Frontal cortex (tissue), 4 donors: ENCODE data around the gene GCC2. TPM values are rescaled to one million over a fixed set of nuclear protein-coding genes. Genes with fewer than 3 reads are reported as not detected.
A peak's percentile ranks its signal among the peaks of the same experiment; 100 is the strongest.
"Not testable (repeated sequence)": the region's sequence is repeated elsewhere in the genome, so short reads cannot be mapped to it uniquely, and the experiment has no call there.

ENCODE experiments used
- DNase-seq, 2 donors: peaks; one replicate each; pipeline ENCODE4 v3.0.0; 2012; ENCODE audit warnings: low spot score in 2 of 2
- FAIRE-seq: peaks from 2 replicates; lab custom pipeline; 2012; peaks lifted over from hg19 to GRCh38; lab: Jason Lieb, UNC
- total RNA-seq: library from RNA; depleted of rRNA; stranded (reverse); fragments of >200 nt; gene quantifications from one replicate; pipeline ENCODE4 v1.2.3, GENCODE V29; 2014
- donor health status: control.
- donor health status: control.
- donor health status: control.

GCC2 gene
- total RNA-seq, 1 donor from 2014 or later: 31.8 TPM

DNA sequence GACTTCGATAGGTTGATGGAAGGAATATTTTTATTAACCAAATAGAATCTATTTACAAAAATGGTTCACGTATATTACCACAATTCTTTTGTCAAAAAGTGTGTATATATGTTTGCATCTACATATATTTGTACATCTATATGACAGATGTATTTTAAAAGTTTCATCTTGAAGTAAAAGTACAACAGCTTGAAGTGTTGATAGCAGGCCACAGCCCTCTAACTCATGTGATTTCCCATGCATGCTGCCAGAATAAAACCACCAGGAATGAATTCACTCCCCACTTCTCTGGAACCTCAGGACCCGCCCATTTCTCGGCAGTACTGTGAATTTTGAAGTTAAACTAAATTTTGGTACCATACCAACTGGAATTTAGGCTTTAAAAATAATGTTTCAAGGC lies 58.6 kb downstream of the GCC2 start:
- not testable (repeated sequence) for DNase-seq, FAIRE-seq

DNA sequence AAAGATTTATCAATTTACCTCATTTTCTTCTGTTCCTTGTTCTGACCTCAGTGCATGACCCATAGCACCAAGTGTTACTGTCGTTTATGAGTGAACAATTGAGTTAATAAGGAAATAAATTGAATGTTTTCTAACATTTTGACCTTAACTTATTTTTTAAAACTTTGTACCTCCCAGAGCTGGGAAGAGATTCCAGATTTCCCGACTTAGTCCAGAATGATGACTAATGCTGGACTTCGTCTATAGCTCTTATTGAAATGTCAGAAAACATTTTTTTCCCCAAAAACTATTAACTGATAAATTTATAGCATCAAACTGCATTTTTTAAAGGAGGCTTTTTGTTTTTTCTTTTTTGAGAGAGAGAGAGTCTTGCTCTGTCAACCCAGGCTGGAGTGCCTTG lies 63.4 kb downstream of the GCC2 start:
- not testable (repeated sequence) for DNase-seq, FAIRE-seq

DNA sequence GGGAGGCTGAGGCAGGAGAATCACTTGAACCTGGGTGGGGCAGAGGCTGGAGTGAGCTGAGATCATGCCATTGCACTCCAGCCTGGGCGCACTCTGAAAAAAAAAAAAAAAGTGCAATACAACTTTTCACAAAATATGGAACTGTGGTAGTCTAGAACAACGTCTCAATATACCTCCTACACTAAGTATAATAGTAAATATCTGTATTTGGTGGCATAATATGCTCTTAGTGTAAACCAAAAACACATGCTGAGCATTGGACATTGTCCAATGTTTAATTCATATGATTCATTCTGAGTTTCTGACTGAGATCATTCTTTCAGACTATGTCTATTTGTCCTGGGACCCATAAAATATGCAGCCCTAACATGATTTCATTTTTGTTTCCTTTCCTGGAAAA lies 65.5 kb downstream of the GCC2 start:
- DNase-seq, FAIRE-seq: not testable (repeated sequence)

DNA sequence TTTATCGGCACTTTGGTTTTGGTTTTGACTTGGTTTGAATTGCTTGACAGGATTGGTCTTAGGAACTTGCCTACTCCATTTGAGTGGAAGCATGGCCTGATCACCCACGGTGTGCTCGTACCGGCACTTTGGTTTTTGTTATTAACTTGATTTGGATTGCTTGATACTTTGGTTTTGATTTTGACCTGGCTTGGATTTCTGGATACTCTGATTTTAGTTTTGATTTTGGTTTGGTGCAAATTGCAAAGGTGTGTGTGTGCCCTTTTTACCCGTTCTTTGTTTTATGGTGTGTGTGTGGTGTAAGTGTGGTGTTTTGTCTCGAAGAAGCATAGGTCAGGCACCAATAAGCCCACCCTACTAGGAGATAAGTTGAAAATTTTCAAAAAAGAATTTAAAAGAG lies 75.7 kb downstream of the GCC2 start:
- DNase-seq, FAIRE-seq: not testable (repeated sequence)

DNA sequence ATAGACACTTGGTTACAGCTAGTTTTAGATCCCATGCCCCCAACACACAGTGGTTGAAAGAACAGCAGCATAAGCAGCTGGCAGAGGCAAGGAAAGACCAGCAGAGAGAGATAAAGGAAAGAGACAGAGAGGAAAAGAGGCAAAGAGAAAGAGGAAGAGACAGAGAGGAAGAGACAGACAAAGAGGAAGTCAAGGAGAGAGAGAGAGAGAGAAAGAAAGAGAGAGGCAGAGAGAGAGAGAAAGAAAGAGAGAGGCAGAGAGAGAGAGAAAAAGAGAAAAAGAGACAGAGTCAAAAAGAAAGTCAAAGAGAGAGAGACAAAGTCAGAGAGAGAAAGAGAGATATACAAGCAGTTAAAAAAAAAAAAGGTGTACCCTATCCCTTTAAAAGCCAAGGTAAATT lies 76.3 kb downstream of the GCC2 start:
- not testable (repeated sequence) for DNase-seq, FAIRE-seq

DNA sequence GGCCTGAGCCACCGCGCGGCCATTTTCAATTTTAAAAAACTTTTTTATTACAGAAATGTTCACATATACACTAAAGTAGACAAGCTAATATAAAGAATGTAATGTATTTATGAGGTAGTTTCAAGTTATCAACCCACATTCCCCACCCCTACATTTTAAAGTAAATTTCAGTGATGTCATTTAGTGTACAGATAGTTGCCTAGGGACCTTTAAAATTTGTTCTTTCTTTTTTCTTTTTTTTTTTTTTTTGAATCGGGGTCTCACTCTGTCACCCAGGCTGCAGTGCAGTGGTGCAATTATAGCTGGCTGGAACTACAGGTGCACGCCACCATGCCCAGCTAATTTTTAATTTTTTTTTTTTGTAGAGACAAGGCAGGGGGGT lies 82.7 kb downstream of the GCC2 start:
- DNase-seq (no peak), FAIRE-seq (no peak)

DNA sequence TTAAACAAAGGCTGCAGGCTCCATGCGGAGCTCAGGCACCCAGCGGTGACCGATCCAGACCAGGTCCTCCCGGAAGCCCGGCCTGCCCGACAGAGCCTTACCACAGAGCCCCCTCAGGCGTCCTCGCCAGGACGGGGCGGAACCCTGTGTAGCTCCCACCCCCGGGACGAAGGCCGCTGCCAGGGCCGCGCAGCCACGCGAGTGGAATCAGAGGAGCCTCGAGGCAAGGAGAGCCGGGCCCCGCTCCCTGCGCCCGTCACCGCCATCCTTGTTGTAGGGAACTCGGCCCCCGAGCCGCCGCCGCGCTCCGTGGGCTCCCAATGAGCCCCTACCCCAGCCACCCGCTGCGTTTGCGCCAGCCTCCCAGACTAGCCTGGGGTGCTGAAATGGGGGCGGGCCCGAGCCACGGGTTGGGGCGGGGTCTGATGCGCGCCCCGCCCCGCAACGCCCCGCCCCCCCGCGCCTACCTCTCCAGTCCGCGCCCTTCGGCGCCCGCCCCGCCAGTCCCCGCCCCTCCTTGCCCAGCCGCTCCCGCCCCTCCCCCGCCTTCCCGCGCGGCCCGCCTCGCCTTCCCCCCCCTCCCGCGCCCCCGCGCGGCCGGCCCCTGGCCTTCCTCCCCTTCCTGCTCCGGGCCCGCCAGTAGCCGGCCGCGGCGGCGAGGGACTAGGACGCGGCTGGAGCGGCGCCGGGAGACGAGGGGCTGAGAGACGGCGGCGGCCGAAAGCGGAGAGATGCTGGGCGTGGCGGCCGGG lies 85.0 kb downstream of the GCC2 start, which contains the start of gene LIMS1:
LIMS1 (plus strand) TSS at position 639 of the 752 bp plus-strand sequence; CDS start at position 732, 93 bp downstream.
- FAIRE-seq: no peak

DNA sequence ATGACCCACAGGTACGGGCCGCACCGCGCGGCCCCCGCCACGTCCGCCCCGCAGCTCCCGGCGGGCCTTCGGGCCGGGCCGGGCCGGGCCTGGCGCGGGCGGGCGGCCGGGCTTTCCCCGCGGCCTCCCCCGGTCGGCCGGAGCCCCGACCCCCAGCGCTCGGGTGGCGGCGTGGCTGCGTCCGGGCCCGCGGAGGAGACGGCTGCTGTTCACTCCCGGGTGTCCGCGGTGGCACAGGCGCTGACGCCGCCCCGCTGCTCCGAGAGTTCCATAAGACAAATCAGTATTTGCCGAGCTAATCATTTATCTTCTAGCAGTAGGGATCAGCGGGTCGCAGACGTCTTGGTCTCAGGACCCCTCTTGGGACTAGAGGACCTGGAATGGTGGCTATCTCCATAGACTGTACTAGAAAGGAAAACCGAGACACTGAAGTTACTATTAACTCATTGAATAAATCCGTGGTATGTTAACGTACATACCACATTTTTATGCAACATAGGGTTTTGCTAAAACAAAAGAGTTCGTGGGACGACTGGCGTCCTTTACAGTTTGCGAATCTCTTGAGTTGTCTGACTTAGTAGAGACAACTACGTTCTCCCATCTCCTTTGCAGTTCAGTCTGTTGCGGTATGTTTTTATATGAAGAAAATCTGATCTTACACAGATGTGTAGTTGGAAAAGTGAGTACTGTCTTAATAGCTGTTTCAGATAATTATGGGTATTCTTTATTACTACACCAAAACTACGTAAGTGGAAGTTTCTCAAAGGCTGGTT lies 85.8 kb downstream of the GCC2 start:
- peak in 1 of 2 donors; percentile 48 for DNase-seq
- FAIRE-seq: no peak

More for the DNA sequence above, 85.0 kb downstream of the GCC2 start, which contains the start of gene LIMS1:
- DNase-seq: peak; percentile 96 to 97

DNA sequence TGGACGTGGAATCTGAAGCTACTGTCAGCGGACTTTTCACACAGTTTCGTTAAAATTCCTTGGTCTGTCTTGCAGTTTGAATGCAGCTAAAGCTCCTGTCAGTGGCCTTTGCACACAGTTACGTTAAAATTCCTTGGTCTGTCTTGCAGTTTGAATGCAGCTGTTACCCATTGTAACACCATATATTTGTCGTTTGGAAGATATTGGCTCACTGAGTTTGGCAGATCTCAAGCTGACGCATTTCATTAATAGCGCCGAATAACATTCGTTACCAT lies 86.3 kb downstream of the GCC2 start:
- DNase-seq: no peak
- no peak for FAIRE-seq

DNA sequence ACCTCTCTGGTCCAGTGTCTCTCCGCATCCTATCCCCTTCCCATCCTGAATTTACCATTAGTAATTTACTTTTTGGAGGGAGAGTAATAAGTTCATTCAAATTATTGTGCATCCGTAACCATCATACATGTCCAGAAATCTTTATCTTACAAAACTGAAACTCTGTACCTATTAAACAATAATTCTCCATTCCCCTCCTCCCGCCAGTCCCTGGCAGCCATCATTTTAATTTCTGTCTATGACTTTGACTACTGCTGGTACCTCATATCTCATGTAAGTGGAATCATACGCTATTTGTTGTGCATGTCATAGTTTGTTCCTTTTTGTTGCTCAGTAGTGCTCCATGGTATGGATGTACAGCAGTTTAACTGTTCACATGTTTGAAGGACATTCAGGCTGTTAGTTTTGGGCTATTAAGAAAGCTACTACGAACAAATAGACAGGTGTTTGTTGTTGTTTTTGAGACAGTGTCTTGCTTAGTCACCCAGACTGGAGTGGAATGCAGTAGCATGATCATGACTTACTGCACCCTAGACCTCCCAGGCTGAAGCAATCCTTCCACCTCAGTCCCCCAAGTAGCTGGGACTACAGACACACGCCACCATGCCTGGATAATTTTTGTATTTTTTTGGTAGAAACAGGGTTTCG lies 87.3 kb downstream of the GCC2 start:
- DNase-seq (no peak), FAIRE-seq (no peak)

DNA sequence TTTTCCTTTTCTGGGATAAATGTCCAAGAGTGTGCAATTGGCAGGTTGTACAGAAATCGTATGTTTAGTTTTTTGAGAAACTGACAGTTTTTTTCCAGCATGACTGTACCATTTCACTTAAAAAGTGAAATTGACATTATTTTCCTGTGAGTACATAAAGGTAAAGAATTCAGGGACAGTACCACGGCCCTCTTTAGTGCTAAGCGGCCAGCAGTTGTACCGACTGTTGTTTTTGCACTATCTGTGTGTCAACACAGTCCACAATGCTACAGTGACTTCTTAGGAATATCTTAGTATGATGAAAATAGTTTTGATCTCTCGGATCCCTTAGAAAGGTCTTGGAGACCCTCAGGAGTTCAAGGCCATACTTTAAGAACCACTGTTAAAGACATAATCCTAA lies 87.9 kb downstream of the GCC2 start:
- no peak for DNase-seq

DNA sequence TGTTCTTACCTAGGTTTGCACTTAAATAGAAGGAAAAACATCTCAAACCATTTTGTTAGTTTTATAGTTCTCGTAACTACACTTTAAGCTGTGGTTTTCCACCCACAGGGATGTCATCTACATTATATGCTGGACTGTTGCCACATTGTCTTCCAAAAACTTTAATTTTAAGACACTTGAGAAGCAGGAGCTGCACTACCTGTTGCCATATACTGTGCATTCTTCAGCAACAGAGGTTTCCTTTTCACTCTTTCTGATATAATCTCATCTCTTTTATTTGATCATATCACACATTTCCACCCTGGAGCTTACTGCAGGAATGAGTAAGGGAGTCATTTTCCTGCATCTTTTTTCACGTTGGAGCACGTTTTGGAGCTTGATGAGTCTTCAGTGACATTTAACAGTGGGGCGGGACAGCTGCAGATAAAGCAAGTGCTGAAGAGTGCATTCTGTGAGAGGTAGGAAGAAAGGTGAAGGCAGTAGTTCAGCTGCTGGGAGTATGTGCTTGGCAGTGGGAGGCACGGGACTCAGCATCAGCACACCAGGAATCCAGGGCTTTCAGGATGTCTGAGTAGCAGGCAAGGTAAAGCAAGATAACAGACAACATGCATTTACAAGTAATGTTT lies 89.1 kb downstream of the GCC2 start:
- FAIRE-seq: no peak
- no peak for DNase-seq

More for the DNA sequence above, 87.9 kb downstream of the GCC2 start:
- FAIRE-seq: no peak

DNA sequence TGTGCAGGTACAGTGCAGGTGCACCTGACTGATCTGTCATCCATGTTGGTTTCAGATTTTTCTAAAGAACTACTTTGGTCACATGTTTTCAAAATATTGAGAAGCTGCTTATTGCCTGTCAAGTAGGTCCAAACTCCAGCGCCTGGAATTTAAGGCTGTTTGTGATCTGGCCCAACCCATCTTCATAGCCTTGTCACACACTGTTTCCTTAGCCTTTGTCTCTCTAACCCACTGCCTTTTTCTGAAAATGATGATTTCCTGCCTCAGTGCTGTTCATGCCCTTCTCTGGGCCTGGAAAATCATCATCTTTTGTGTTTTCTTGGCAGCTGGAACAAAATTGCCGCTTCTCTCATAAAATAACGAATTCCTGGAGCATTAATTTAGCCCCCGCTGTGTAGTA lies 92.4 kb downstream of the GCC2 start:
- no peak for DNase-seq
- no peak for FAIRE-seq

DNA sequence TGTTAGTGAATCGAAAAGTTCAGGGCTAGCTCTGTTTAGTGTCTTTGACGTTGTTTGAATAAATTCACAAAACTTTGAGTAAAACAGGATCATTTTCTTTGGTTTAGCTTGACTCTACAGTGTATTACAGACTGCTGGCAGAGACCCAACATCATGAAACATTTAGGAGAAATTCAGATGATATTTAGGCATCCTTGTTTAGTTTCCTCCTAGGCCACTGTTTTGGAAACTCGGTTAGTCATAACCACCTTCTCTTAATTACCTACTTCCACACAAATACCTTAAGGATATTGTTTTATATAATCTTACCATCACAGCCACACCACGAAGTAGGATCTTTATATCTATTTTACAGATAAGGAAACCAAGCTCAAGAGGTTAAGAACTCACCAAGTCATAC lies 93.1 kb downstream of the GCC2 start:
- no peak for FAIRE-seq
- DNase-seq: no peak

DNA sequence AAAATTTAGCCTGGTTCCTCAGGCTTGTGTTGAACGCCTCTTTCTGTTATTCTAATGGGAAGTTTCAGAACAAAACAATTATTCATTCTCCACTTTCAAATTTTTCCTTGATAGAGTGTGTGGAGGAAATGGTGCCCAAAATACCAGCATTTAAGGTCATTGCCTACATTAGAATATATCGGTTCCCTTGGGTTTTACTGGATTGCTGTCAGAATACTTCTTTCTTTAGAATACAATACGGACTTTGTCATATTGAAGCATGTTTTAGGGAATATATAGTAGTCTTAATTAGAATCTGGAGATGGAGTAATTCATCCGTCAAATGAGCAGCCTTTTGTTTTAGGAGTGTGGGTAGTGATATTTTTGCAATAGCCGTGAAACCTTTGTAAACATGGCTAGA lies 98.6 kb downstream of the GCC2 start:
- FAIRE-seq (no peak), DNase-seq (no peak)

DNA sequence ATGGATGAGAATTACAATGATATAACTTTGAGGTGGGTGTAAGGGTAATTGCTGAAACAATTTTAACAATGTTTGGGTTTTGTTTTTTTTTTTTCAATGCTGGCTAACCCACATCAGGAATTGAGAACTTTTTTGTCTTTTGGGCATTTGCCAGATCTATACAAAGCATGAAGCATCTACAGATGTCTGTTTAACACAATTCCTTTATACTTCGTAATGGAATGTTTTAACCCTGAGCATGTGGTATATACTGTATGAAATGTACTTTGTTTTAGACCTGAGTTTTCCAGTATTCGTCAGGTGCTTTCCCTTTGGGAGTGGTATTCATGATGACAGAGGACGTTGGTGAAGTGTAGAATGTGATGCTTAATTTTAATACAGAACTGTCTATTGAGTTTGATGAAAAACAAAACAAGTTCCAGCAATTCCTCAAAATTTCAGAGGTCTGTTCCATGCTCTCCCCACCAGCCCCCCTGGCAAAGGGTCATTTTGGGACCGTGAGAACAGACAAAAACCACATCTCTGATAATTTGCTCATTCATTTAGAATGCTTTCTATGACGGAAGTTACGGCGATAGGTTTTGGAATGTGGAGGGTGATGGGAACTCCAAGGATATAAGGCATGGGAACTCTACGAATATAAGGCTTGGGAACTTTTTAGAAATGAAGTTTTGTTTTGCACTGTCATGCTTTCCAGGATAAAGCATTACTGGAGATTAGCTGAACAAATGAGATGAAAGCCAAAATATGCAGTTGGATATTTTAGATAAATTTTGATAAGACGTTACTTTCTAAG lies 99.4 kb downstream of the GCC2 start:
- no peak for DNase-seq
- no peak for FAIRE-seq

DNA sequence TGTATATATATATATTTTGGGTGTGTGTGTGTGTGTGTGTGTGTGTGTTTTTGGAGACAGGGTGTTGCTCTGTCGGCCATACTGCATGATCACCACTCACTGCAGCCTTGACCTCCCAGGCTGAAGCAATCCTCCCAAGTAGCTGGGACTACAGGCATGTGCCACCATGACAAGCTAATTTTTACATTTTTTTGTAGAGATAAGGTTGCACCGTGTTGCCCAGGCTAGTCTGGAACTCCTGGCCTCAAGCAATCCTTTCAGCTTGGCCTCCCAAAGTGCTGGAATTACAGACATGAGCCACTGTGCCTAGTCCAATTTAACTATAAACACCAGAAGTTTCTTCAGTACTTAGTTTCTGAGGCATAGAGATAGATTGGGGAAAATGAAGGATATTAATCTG lies 103.6 kb downstream of the GCC2 start:
- no peak for DNase-seq
- no peak for FAIRE-seq

DNA sequence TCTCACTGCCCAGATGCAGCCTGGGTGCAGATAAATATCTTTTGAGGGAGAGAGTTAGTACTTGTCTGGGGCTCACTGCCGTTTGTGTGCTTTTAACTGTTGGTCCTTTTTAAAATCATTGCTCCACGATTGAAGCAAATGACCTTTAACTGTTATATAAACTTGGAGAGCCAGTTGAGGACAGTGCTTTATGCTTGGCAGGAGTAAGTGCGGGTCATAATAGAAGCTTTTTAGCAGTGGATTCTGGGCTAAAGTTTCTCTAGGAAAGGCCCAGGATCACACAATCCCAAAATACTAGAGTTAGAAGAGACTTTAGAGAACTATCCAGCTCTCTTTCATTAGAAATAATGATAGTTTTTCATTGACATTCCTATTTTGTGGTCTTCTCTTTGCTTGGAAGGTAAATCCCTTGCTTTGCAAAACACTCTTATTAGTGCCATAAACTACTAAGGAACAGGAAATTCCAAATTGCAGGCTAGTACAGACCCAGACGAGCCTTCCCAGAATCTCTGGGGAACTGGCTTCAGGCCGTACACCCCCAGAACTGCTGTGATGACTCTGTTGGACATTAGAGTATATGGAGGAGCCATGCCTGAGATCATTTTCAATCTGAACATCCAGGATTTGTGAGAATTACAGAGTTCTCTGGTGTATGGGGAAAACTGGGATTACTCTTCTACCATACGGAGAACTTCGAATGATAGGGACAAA lies 104.4 kb downstream of the GCC2 start:
- FAIRE-seq (no peak), DNase-seq (no peak)

DNA sequence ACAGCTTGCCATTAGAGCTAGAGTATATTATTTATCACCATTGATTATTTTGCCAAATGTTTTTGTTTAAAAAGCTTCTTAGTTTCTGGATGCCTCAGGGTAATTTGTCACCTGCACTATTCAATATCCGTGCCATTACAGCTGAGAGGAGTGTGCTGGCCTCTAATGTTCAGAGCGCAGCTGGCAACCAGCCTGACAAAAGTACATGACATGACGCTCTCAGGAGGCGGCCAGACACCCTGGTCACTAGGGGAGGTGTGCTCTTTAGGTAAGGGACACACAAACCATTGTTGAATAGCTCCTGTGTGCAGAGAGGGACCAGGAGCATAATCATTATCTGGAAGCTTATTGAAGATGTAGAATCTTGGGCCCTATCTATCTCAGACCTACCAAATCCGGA lies 105.5 kb downstream of the GCC2 start:
- DNase-seq: no peak

More for the DNA sequence above, 105.5 kb downstream of the GCC2 start:
- no peak for FAIRE-seq
